Endothelial cell of umbilical vein (primary cell): ENCODE results near the gene MEGF11.

Experiments used
- CTCF ChIP-seq, 2 donors: IDR thresholded peaks; 1 replicate in 1 of 2; 2 replicates in 1 of 2; pipeline ENCODE4 v1.5.1; 2011; ENCODE audit warnings: low read length in 2 of 2, mild to moderate bottlenecking in 2 of 2, moderate library complexity in 2 of 2, control low read depth in 1 of 2, inconsistent platforms in 1 of 2, low read depth in 1 of 2; ENCODE audit not compliant: insufficient read depth in 1 of 2; ENCODE audit errors: extremely low read depth in 1 of 2
- EZH2 ChIP-seq: IDR thresholded peaks from 2 replicates; pipeline ENCODE4 v1.6.1; 2012; ENCODE audit warnings: borderline replicate concordance, low read depth, mild to moderate bottlenecking, moderate library complexity, low read length, inconsistent platforms; ENCODE audit not compliant: severe bottlenecking
- JUN ChIP-seq: IDR thresholded peaks from 2 replicates; pipeline ENCODE4 v1.6.1; 2011; ENCODE audit warnings: borderline replicate concordance, low read depth; ENCODE audit not compliant: insufficient read length, insufficient read depth
- POLR2A ChIP-seq: IDR thresholded peaks from 2 replicates; pipeline ENCODE4 v1.6.1; 2012; ENCODE audit warnings: low read depth, mild to moderate bottlenecking, control low read depth, low read length
- POLR2AphosphoS5 ChIP-seq: IDR thresholded peaks from 2 replicates; pipeline ENCODE4 v1.6.1; 2012; ENCODE audit warnings: low read depth, mild to moderate bottlenecking, control low read depth, low read length, moderate library complexity; ENCODE audit not compliant: insufficient read depth

- TF ChIP-seq CTCF (IDR thresholded peaks at IDR 0.05; ENCODE audit: extremely low read depth in 1 of 2, insufficient read depth in 1 of 2, low read depth in 1 of 2, low read length in 2 of 2), result no peak
- no peak for TF ChIP-seq EZH2
- no peak for TF ChIP-seq POLR2AphosphoS5
- no peak for TF ChIP-seq POLR2A
- TF ChIP-seq JUN, result no peak
These were observed 245.8 kb downstream of the MEGF11 start for GRCh38 chr15:66007663-66008262.
